ENCODE data around the gene KRT26. TPM values are rescaled to one million over a fixed set of nuclear protein-coding genes. Genes with fewer than 3 reads are reported as not detected.

Gene KRT26
- total RNA-seq, 1 donor, result not detected

GRCh38 chr17:40735016-40735415 is 37.0 kb downstream of the KRT26 start:
- Histone ChIP-seq H3K4me3 (ENCODE audit: insufficient read depth, low read length) (no peak overlapping the region), H3K4me1 (ENCODE audit: insufficient read depth, low read length) (no peaks in the 10 kb centered on the region), H3K27me3 (ENCODE audit: insufficient read depth, low read length) (peaks cover 36% of the 10 kb centered on the region), H3K4me2 (ENCODE audit: insufficient read depth, low read length) (no peak overlapping the region), H3K79me2 (ENCODE audit: insufficient read depth, low read length) (no peaks in the 10 kb centered on the region), H3K9me3 (ENCODE audit: low read depth, low read length) (no peaks in the 10 kb centered on the region), H3K36me3 (ENCODE audit: insufficient read depth, low read length) (no peaks in the 10 kb centered on the region), H3K27ac (ENCODE audit: low read depth, low read length) (no peak overlapping the region), H4K20me1 (ENCODE audit: insufficient read depth, low read length) (no peaks in the 10 kb centered on the region), H2AFZ (ENCODE audit: low read length) (no peak overlapping the region)
- no peak for DNase-seq (ENCODE audit: insufficient read length, low spot score, missing footprints)
- TF ChIP-seq, protein P1, sequence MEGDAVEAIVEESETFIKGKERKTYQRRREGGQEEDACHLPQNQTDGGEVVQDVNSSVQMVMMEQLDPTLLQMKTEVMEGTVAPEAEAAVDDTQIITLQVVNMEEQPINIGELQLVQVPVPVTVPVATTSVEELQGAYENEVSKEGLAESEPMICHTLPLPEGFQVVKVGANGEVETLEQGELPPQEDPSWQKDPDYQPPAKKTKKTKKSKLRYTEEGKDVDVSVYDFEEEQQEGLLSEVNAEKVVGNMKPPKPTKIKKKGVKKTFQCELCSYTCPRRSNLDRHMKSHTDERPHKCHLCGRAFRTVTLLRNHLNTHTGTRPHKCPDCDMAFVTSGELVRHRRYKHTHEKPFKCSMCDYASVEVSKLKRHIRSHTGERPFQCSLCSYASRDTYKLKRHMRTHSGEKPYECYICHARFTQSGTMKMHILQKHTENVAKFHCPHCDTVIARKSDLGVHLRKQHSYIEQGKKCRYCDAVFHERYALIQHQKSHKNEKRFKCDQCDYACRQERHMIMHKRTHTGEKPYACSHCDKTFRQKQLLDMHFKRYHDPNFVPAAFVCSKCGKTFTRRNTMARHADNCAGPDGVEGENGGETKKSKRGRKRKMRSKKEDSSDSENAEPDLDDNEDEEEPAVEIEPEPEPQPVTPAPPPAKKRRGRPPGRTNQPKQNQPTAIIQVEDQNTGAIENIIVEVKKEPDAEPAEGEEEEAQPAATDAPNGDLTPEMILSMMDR (IDR thresholded peaks at IDR 0.05; ENCODE audit: extremely low read depth, low read depth, low read length), result no peak

GRCh38 chr17:40734018-40734417 is 38.0 kb downstream of the KRT26 start:
- TF ChIP-seq, protein P1 (IDR thresholded peaks at IDR 0.05; ENCODE audit: extremely low read depth, low read depth, low read length), result no peak
- Histone ChIP-seq H3K79me2 (ENCODE audit: insufficient read depth, low read length) (no peaks in the 10 kb centered on the region), H2AFZ (ENCODE audit: low read length) (no peak overlapping the region), H3K4me3 (ENCODE audit: insufficient read depth, low read length) (no peak overlapping the region), H3K9me3 (ENCODE audit: low read depth, low read length) (no peaks in the 10 kb centered on the region), H3K36me3 (ENCODE audit: insufficient read depth, low read length) (no peaks in the 10 kb centered on the region), H3K27me3 (ENCODE audit: insufficient read depth, low read length) (peaks cover 31% of the 10 kb centered on the region), H3K4me1 (ENCODE audit: insufficient read depth, low read length) (no peaks in the 10 kb centered on the region), H4K20me1 (ENCODE audit: insufficient read depth, low read length) (no peaks in the 10 kb centered on the region), H3K4me2 (ENCODE audit: insufficient read depth, low read length) (no peak overlapping the region), H3K27ac (ENCODE audit: low read depth, low read length) (no peak overlapping the region)
- no peak for DNase-seq (ENCODE audit: insufficient read length, low spot score, missing footprints)

GRCh38 chr17:40730970-40731369 is 41.0 kb downstream of the KRT26 start:
- Histone ChIP-seq H3K9me3 (ENCODE audit: low read depth, low read length) (no peaks in the 10 kb centered on the region), H3K4me3 (ENCODE audit: insufficient read depth, low read length) (no peak overlapping the region), H3K27me3 (ENCODE audit: insufficient read depth, low read length) (peaks cover 17% of the 10 kb centered on the region), H2AFZ (ENCODE audit: low read length) (no peak overlapping the region), H3K79me2 (ENCODE audit: insufficient read depth, low read length) (no peaks in the 10 kb centered on the region), H4K20me1 (ENCODE audit: insufficient read depth, low read length) (no peaks in the 10 kb centered on the region), H3K27ac (ENCODE audit: low read depth, low read length) (no peak overlapping the region), H3K36me3 (ENCODE audit: insufficient read depth, low read length) (no peaks in the 10 kb centered on the region), H3K4me1 (ENCODE audit: insufficient read depth, low read length) (peaks cover 6% of the 10 kb centered on the region), H3K4me2 (ENCODE audit: insufficient read depth, low read length) (no peak overlapping the region)
- DNase-seq (ENCODE audit: insufficient read length, low spot score, missing footprints), result no peak
- TF ChIP-seq, protein P1 (IDR thresholded peaks at IDR 0.05; ENCODE audit: extremely low read depth, low read depth, low read length), result no peak

- no peak overlapping the region for H3K27ac ChIP-seq (ENCODE audit: low read depth, low read length)
- no peak for DNase-seq (ENCODE audit: insufficient read length, low spot score, missing footprints)
- no peaks in the 10 kb centered on the region for H3K36me3 ChIP-seq (ENCODE audit: insufficient read depth, low read length)
- no peaks in the 10 kb centered on the region for H3K79me2 ChIP-seq (ENCODE audit: insufficient read depth, low read length)
- H2AFZ ChIP-seq (ENCODE audit: low read length), result no peak overlapping the region
- H3K4me3 ChIP-seq (ENCODE audit: insufficient read depth, low read length), result no peak overlapping the region
- H3K9me3 ChIP-seq (ENCODE audit: low read depth, low read length), result no peaks in the 10 kb centered on the region
- H3K27me3 ChIP-seq (ENCODE audit: insufficient read depth, low read length), result peaks cover 17% of the 10 kb centered on the region
- no peaks in the 10 kb centered on the region for H4K20me1 ChIP-seq (ENCODE audit: insufficient read depth, low read length)
- H3K4me2 ChIP-seq (ENCODE audit: insufficient read depth, low read length), result peak overlapping the region; percentile 53
- H3K4me1 ChIP-seq (ENCODE audit: insufficient read depth, low read length), result peaks cover 6% of the 10 kb centered on the region
- TF ChIP-seq, protein P1 (IDR thresholded peaks at IDR 0.05; ENCODE audit: extremely low read depth, low read depth, low read length), result no peak
These were observed 44.4 kb downstream of the KRT26 start for GRCh38 chr17:40727447-40728231.

Data from osteoblast (primary cell).